GM06990 (cell line): ENCODE results near the gene HSPA12A.

Experiments
- DNase-seq: peaks from one replicate; pipeline ENCODE4 v3.0.0-alpha.2; 2011; ENCODE audit not compliant: insufficient read length; ENCODE audit errors: extremely low read depth
- H3K27me3 ChIP-seq: replicated peaks from 2 replicates; pipeline ENCODE4 v1.6.0; 2011; ENCODE audit warnings: low read length; ENCODE audit not compliant: control insufficient read depth, insufficient read depth
- H3K36me3 ChIP-seq: 2 replicates; pipeline ENCODE4 v1.5.1; 2011; ENCODE audit warnings: low read length; ENCODE audit not compliant: control insufficient read depth, insufficient read depth
- H3K4me3 ChIP-seq: replicated peaks from 2 replicates; pipeline ENCODE4 v1.5.1; 2011; ENCODE audit warnings: low read depth, mild to moderate bottlenecking, control low read depth, low read length
- CTCF ChIP-seq: IDR thresholded peaks from 2 replicates; pipeline ENCODE4 v1.5.1; 2011; ENCODE audit warnings: low read length, control low read depth, mild to moderate bottlenecking, inconsistent platforms; ENCODE audit not compliant: insufficient read depth, poor library complexity, severe bottlenecking

The HSPA12A gene

GRCh38 chr10:116720668-116721546 lies 21.5 kb downstream of the HSPA12A start:
- Histone ChIP-seq H3K27me3 (no peaks in the 10 kb centered on the region; the same call in none of the 2 replicates), H3K36me3 (no peaks in the 10 kb centered on the region), H3K4me3 (no peak overlapping the region)
- no peak for TF ChIP-seq CTCF
- no peak for DNase-seq

- Histone ChIP-seq H3K4me3 (no peak overlapping the region), H3K36me3 (no peaks in the 10 kb centered on the region), H3K27me3 (no peaks in the 10 kb centered on the region; the same call in none of the 2 replicates)
- no peak for DNase-seq
- TF ChIP-seq CTCF, result no peak
Measured at GRCh38 chr10:116720241-116720643, 22.1 kb downstream of the HSPA12A start.

GRCh38 chr10:116719804-116720203 lies 22.6 kb downstream of the HSPA12A start:
- Histone ChIP-seq H3K36me3 (no peaks in the 10 kb centered on the region), H3K4me3 (no peak overlapping the region), H3K27me3 (no peaks in the 10 kb centered on the region; the same call in none of the 2 replicates)
- DNase-seq, result no peak
- no peak for TF ChIP-seq CTCF

GRCh38 chr10:116718058-116718457 lies 24.3 kb downstream of the HSPA12A start:
- no peaks in the 10 kb centered on the region for H3K36me3 ChIP-seq
- TF ChIP-seq CTCF, result no peak
- DNase-seq, result no peak
- H3K27me3 ChIP-seq, result no peaks in the 10 kb centered on the region; the same call in none of the 2 replicates
- no peak overlapping the region for H3K4me3 ChIP-seq

- H3K4me3 ChIP-seq, result no peak overlapping the region
- no peak for DNase-seq
- no peaks in the 10 kb centered on the region; the same call in 1 of the 2 replicates for H3K27me3 ChIP-seq
- H3K36me3 ChIP-seq, result no peaks in the 10 kb centered on the region
- TF ChIP-seq CTCF, result no peak
Measured at GRCh38 chr10:116716381-116716780, 26.0 kb downstream of the HSPA12A start.
